HG02981 (cell line): ENCODE measurements around the gene ZNF24.
A peak's percentile ranks its signal among the peaks of the same experiment; 100 is the strongest.

Source experiments
- ATAC-seq: cut with Tn5 transposase; IDR thresholded peaks from one replicate; pipeline ENCODE4 v1.9.1; 2021; ENCODE audit warnings: mild to moderate bottlenecking, moderate library complexity; ENCODE audit not compliant: unreplicated experiment

The ZNF24 gene

DNA sequence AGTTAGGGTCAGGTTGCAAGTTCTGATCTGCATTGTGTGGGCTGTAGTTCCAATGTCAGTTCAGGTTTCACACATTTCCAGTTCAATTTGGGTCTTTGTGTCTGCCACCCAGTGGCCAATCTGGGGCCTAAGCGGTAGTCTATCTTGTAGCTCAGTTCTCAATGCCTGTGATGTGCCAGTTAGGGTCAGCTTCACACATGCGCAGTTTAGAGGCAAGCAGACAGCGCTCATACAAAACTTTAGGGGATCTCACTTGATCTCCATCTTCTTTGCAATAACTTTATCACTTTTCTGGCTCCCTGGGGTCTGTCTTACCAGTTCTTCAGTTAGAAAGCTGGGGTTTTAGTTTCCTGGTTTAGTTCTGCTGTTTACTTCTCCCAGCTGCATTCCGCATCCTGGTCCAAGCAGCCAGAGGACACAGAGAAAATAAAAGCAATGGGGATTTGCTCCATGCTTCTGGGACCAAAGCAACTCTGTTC lies 11.0 kb upstream of the ZNF24 start:
- ATAC-seq: peak; percentile 99

- no peak for ATAC-seq
Observed at GRCh38 chr18:35352778-35353177, 8.6 kb upstream of the ZNF24 start.

DNA sequence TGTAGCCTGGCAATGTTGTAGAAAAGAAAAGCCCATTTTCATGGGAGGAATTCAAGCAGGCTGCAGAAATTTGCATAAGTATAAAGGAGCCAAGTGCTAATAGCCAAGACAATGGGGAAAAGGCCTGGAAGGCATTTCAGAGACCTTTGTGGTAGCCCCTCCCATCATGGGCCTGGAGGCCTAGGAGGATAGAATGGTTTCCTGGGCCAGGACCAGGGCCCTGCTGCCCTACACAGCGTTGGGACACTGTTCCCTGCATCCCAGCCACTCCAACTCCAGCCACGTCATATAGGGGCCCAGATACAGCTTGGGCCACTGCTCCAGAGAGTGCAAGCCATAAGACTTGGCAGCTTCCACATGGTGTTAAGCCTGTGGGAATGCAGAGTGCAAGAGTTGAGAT lies 8.1 kb upstream of the ZNF24 start:
- no peak for ATAC-seq

GRCh38 chr18:35348001-35348400 lies 3.8 kb upstream of the ZNF24 start:
- no peak for ATAC-seq

DNA sequence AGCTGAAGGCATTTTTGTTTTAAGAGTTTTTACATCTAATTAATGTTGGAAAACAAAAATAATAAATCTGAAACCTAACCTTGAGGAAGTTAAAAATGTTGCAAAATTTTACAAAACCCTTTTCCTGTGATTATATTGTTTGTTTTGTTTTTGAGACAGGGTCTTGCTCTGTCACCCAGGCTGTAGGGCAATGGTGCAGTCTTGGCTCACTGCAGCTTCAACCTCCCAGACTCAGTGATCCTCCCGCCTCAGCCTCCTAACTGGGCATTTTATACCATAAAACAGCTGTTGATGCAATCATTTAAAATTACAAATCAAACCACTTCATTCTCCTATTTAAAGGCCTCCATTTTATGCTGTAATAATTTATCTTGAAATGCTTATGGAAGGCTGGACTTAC lies 1.7 kb upstream of the ZNF24 start:
- no peak for ATAC-seq

DNA sequence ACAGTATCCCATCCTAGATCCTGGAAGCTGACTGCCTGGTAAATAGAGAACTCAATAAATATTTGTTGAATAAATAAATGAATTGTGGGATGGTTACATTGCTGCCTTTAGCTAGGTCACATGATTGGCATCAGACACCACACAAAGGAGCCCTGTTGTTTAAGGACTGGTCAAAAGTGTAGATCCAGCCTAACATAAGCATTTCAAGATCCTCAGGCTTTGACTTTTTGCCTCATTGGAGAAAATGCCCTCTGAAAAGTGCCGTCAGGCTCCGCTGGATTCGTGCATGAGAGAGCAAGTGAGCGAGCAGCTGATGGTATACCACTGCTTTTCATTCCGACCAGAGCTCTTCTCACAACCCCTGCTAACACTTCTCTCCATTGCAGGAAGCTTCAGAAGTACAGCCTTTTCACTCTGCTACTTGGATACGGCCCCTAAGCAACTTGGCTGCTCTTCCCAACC lies 1.3 kb upstream of the ZNF24 start:
- no peak for ATAC-seq

GRCh38 chr18:35344736-35345459 lies 678 bp upstream of the ZNF24 start:
- ATAC-seq: no peak

DNA sequence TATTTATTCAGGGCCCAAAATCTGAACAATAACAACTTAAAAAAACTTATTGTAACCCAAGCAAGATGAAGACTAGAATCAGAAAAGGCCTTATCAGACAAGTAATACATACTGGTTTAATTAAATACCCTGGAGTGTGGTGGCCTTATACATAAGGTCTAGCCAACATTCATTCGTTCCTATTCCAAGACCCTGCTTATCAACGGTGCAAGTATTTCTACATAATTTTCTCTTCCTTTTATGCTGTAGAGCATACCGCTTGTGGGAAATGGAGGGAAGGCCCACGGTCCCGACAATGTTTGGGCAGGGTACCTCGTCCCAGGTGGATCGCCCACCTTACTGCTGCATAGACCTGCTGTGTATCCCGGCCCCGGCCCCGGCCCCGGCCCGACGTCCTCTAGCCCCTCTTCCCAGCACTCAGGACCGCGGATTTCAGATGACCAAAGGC lies 708 bp downstream of the ZNF24 start:
- no peak for ATAC-seq

DNA sequence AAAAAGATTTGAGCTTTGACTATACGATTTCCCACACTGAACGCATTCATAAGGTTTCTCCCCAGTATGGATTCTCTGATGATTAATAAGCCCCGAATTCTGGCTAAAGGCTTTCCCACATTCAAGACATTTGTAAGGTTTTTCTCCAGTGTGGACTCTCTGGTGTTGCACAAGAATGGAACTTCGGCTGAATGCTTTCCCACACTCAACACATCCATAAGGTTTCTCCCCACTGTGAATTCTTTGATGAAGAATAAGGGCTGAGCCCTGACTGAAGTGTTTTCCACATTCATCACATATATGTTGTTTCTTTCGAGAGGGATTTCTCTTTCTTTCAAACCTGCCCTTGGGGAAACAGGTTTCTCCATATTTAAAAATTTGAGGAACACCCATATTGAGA lies 6.9 kb downstream of the ZNF24 start:
- ATAC-seq: no peak

- ATAC-seq: no peak
Observed at GRCh38 chr18:35335866-35336265, 8.4 kb downstream of the ZNF24 start.

DNA sequence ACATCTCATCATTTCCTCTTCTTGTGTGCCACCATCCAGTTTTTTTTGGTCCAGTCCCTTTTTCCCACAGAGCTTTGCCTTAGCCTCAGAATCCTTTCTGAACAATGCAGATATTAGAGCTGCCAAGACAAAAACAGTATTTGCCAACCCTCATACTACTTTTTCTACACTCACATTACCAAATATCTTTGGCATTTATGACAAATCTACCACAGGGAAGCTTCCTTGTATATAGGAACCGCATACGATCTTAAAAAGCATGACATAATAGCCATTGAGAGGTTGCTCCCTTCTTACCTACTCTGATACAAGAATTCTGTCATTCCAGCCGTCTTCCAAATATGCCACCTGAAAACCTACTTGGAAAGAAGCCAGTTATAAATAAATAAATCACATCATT lies 9.4 kb downstream of the ZNF24 start:
- ATAC-seq: no peak

GRCh38 chr18:35334212-35334611 lies 10.0 kb downstream of the ZNF24 start:
- ATAC-seq: no peak

DNA sequence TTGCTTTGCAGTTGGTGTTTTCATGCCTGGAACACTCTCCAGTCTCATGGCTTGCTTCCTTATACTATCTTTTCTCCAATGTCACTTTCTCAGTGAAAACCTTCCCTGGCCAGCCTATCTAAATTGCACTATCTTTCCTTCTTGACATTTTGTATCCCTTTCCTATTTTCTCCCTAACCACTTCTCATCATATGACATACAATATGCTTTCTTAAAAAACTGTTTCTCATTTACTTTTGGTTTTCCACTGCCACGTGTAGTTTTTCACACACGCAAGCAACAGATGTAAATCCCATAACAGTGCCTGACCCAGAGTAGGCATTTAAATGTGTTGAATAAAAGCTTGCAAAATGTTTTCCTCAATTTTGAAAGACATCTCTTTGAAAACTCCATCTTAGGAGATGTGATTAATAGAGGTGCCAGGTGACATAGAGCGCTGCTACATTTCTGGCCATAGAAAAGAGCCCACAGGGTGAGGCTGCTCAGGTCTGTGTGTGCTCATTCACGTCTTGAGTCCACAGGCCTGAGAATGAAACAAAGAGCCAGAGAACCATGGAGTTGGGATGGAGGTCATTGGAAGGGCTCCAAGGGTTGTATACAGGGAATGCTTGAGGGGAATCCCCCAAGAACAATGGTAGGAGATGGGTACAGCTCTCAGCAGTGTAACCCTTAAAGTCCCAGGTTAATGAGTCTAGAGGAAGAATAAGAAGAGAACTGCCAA lies 12.7 kb downstream of the ZNF24 start:
- ATAC-seq: no peak

- ATAC-seq: no peak
Observed at GRCh38 chr18:35328868-35329267, 15.4 kb downstream of the ZNF24 start.

GRCh38 chr18:35326695-35327387 lies 17.4 kb downstream of the ZNF24 start:
- ATAC-seq: no peak

DNA sequence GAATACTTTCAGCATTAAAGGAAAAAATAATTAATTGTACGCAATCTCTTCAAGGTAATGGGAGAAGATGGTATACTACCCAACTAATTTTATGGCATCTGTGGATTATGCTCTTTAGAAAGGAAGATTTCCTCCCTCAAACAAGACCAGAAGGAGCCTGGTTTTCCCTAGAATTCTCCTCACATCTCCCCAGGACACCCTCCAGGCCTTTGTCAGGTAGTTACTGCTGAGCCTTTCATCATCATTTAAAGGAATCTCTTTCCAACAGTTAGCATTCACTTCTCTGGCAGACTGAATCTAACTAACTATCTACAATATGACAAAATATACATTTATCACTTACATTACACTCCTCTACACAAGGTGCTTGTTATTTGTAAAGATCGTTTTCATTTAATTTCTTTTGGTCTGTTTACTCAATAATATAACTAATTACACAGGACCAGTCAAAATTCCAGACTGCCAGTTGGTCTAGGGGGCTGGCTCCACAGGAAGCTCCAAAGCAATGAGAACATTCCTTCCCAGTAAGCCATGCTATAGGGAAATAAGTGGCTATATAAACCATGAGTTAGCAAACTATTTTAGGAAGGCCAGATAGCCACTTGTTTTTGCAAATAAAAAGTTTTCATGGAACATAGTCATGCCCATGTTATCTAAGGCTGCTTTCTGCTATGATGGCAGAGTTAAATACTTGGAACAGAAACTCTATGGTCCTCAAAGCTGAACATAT lies 19.1 kb downstream of the ZNF24 start:
- no peak for ATAC-seq

DNA sequence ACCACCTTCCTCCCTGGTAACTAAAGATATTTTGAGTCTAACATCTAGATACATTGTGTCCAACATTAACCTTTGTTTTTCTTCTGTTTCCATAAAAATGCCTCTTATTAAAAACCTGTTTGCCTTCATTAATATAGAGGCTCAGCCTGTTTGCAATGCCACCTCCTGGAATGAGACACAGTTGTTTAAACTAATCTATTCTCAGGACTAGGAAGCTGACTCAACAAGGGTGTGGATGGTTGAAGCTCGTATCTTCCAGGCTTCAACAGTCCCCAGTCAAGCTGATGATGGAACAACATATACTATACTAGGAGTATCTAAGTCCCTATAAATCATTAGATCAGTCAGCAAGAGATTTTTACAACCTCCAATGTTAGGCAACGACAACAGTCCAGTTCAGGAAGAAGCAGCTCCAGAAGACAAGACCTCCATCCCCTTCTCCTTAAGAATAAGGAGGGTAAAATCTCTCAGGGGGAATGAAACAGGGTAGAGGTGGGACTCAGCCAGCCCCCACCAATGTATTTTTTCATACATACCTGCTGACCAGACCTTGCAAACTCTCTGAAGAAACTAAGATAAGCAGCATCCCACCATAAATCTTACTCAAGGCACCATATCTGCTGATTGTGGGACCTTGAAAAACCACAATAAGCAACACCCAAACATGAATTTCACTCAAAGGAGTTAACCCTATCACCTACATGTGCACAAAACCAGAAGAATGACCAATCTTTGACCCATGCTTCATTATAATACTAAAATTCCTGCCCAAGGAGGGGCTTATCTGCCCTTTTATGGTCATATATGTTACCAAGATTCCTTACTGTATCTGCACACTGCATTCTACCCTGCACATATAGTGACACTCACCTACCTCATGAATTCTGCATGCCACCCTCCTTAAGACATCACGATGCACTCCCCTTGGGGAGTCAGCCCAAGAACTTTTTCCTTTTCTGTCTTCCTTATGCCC lies 21.4 kb downstream of the ZNF24 start:
- ATAC-seq: no peak

GRCh38 chr18:35311496-35311895 lies 32.7 kb downstream of the ZNF24 start:
- no peak for ATAC-seq

- ATAC-seq: no peak
Observed at GRCh38 chr18:35306588-35307250, 37.5 kb downstream of the ZNF24 start.
